ENCODE data around the gene TMEM240.

GRCh38 chr1:1554926-1555915 is 14.8 kb upstream of the TMEM240 start:
- no peak for TF ChIP-seq GTF2A2 (tag; IDR thresholded peaks at IDR 0.05)
- no peak for TF ChIP-seq E2F5 (CRISPR knock-in tag; IDR thresholded peaks at IDR 0.05)
- TF ChIP-seq MYC (IDR thresholded peaks at IDR 0.05; ENCODE audit: low read depth, low read length): no peak
- TF ChIP-seq MYC (CRISPR knock-in tag; IDR thresholded peaks at IDR 0.05; ENCODE audit: borderline replicate concordance, low read depth): no peak
- TF ChIP-seq SAFB (IDR thresholded peaks at IDR 0.05; ENCODE audit: borderline replicate concordance, low read depth, low read length): no peak
- TF ChIP-seq CTCF (IDR thresholded peaks at IDR 0.05 in 2 of 3, conservative IDR thresholded peaks at IDR 0.05 in 1 of 3; ENCODE audit: insufficient read depth in 2 of 3, low read depth in 1 of 3, low read length in 3 of 3): no peak
- TF ChIP-seq ELF4 (CRISPR knock-in tag; IDR thresholded peaks at IDR 0.05): no peak
- TF ChIP-seq SMAD3 (CRISPR knock-in tag; conservative IDR thresholded peaks at IDR 0.05): no peak
